ENCODE measurements around the gene RNASEH2C. TPM values are rescaled to one million over a fixed set of nuclear protein-coding genes. Genes with fewer than 3 reads are reported as not detected.
A peak's percentile ranks its signal among the peaks of the same experiment; 100 is the strongest.

Gene RNASEH2C
- total and polyA plus RNA-seq, 2 of the 13 experiments (the other 11 are each of a cell fraction or from before 2014, with no cell fraction given) = 27.4 to 50.9 TPM

- no peak for TF ChIP-seq ZNF343 (CRISPR knock-in tag; IDR thresholded peaks at IDR 0.05)
- TF ChIP-seq ZHX2 (IDR thresholded peaks at IDR 0.05; ENCODE audit: low read depth) = no peak
- no peak for TF ChIP-seq ZHX2 (CRISPR knock-in tag; IDR thresholded peaks at IDR 0.05; ENCODE audit: borderline replicate concordance)
- no peak for TF ChIP-seq ZMAT3 (CRISPR knock-in tag; conservative IDR thresholded peaks at IDR 0.05)
- TF ChIP-seq SAP130 (CRISPR knock-in tag; IDR thresholded peaks at IDR 0.05; ENCODE audit: low read depth) = peak; percentile 46
- no peak for TF ChIP-seq BCLAF1 (IDR thresholded peaks at IDR 0.05)
- peak; percentile 56; the same call in 1 of the 2 replicates for TF ChIP-seq TFE3 (CRISPR knock-in tag; IDR thresholded peaks at IDR 0.05)
- peak; percentile 33; the same call in 1 of the 2 replicates for TF ChIP-seq ZSCAN31 (CRISPR knock-in tag; IDR thresholded peaks at IDR 0.05; ENCODE audit: low read depth)
- TF ChIP-seq GATAD1 (CRISPR knock-in tag; IDR thresholded peaks at IDR 0.05) = peak; percentile 55; the same call in 1 of the 2 replicates
- TF ChIP-seq KAT2B (IDR thresholded peaks at IDR 0.05; ENCODE audit: borderline replicate concordance, low read depth, low read length) = no peak
- peak; percentile 88 for TF ChIP-seq SMC3 (IDR thresholded peaks at IDR 0.05; ENCODE audit: low read length)
- TF ChIP-seq JARID2 (CRISPR knock-in tag; IDR thresholded peaks at IDR 0.05; ENCODE audit: insufficient replicate concordance) = no peak
- TF ChIP-seq MBNL3 (CRISPR knock-in tag; conservative IDR thresholded peaks at IDR 0.05) = no peak
- TF ChIP-seq EEA1 (CRISPR knock-in tag; IDR thresholded peaks at IDR 0.05; ENCODE audit: borderline replicate concordance) = peak; percentile 8; the same call in 1 of the 2 replicates
- no peak for TF ChIP-seq HCFC1 (IDR thresholded peaks at IDR 0.05; ENCODE audit: low read depth, low read length)
- peak; percentile 64 for TF ChIP-seq ZMYM3 (CRISPR knock-in tag; IDR thresholded peaks at IDR 0.05)
- TF ChIP-seq GATAD2A (CRISPR knock-in tag; IDR thresholded peaks at IDR 0.05) = peak; percentile 48; the same call in 1 of the 2 replicates
- TF ChIP-seq HMGXB4 (CRISPR knock-in tag; IDR thresholded peaks at IDR 0.05; ENCODE audit: borderline replicate concordance in 1 of 2, low read depth in 1 of 2) = peak; percentile 41 to 62; a peak in 2 of 4 replicates
Measured at GRCh38 chr11:65744026-65744698, 23.6 kb upstream of the RNASEH2C start (continued).
